K562 (cell line): ENCODE measurements around the gene MAS1L. TPM values are rescaled to one million over a fixed set of nuclear protein-coding genes. Genes with fewer than 3 reads are reported as not detected.

ENCODE experiments used
- ATAC-seq: fragments of 200-7000 bp; cut with Tn5 transposase; 3 replicates; pipeline ENCODE4 v1.9.1; 2020; ENCODE audit warnings: moderate library complexity
- BruUV-seq: library from RNA; stranded (reverse); fragments of 400-500 nt; replicated peaks from 2 replicates; lab custom pipeline; 2021; lab: Mats Ljungman, UMichigan
- CTCF ChIA-PET: fragments of 300-600 bp; formaldehyde crosslinking; extraction: SDS; loops from one replicate; lab custom pipeline; 2021; ENCODE audit warnings: low intra/inter-chr PET ratio; lab: Yijun Ruan, JAX
- POLR2A ChIA-PET: fragments of 300-600, 350-650 bp; sonication (Branson Sonifier 250); formaldehyde crosslinking; extraction: SDS; loops from one replicate; lab custom pipeline; 2021; ENCODE audit warnings: antibody characterized with exemption, inconsistent platforms; lab: Yijun Ruan, JAX
- DNase-seq, 4 experiments: peaks; one replicate each; pipeline versions ENCODE4 v3.0.0 to v3.0.0-alpha.2; 2011 to 2018; ENCODE audit warnings: low spot score in 3 of 4, mixed read lengths in 3 of 4; ENCODE audit errors: extremely low read depth in 1 of 4
- FAIRE-seq: peaks from 2 replicates; lab custom pipeline; 2011; peaks lifted over from hg19 to GRCh38; lab: Jason Lieb, UNC
- H2AFZ ChIP-seq: 2 replicates; pipeline ENCODE4 v1.6.0; 2011; ENCODE audit warnings: low read depth, low read length, control low read depth, inconsistent platforms
- H3K27ac ChIP-seq: fragments of 200-600 bp; 3 replicates; pipeline ENCODE4 v1.8.0; 2011; ENCODE audit warnings: low read depth, mild to moderate bottlenecking, control low read depth, inconsistent platforms, low read length, moderate library complexity, mixed read lengths; ENCODE audit errors: extremely low read depth
- H3K27me3 ChIP-seq, 2 experiments: fragments of 300-600 bp in 1 of 2; 2 replicates in 1 of 2; 3 replicates in 1 of 2; pipeline versions ENCODE4 v1.6.0 to v1.8.0; 2011; ENCODE audit warnings: inconsistent platforms in 2 of 2, low read length in 2 of 2, mild to moderate bottlenecking in 1 of 2, mixed read lengths in 1 of 2, moderate library complexity in 1 of 2; ENCODE audit not compliant: control insufficient read depth in 2 of 2, insufficient read depth in 2 of 2
- H3K36me3 ChIP-seq: fragments of 300-600 bp; 3 replicates; pipeline ENCODE4 v1.8.0; 2011; ENCODE audit warnings: mild to moderate bottlenecking, low read length, inconsistent platforms; ENCODE audit not compliant: control insufficient read depth, insufficient read depth
- H3K4me1 ChIP-seq, 2 experiments: fragments of 200-600 bp in 1 of 2; replicated peaks in 1 of 2; 2 replicates in 1 of 2; 3 replicates in 1 of 2; pipeline versions ENCODE4 v1.5.1 to v1.8.0; 2011; ENCODE audit warnings: inconsistent platforms in 2 of 2, low read length in 2 of 2, mild to moderate bottlenecking in 1 of 2, mixed read lengths in 1 of 2, moderate library complexity in 1 of 2; ENCODE audit not compliant: control insufficient read depth in 2 of 2, insufficient read depth in 2 of 2
- H3K4me2 ChIP-seq: 2 replicates; pipeline ENCODE4 v1.6.1; 2011; ENCODE audit warnings: low read length, control low read depth, inconsistent platforms, mixed read lengths; ENCODE audit not compliant: insufficient read depth
- H3K4me3 ChIP-seq: fragments of 200-600 bp; sonication (generic), shearing (Covaris generic); 2 replicates; pipeline ENCODE4 v1.5.1; 2016; ENCODE audit warnings: control low read depth, inconsistent platforms
- H3K79me2 ChIP-seq: fragments of 200-600 bp; 3 replicates; pipeline ENCODE4 v1.8.0; 2011; ENCODE audit warnings: low read length, inconsistent platforms; ENCODE audit not compliant: control insufficient read depth, insufficient read depth
- H3K9ac ChIP-seq, 2 experiments: 2 replicates each; pipeline versions ENCODE4 v1.6.0 to v1.6.1; 2011; ENCODE audit warnings: low read depth in 2 of 2, low read length in 2 of 2, control low read depth in 1 of 2, inconsistent platforms in 1 of 2, mild to moderate bottlenecking in 1 of 2, mixed read lengths in 1 of 2; ENCODE audit not compliant: insufficient read depth in 1 of 2
- H3K9me1 ChIP-seq: one replicate; pipeline ENCODE4 v1.6.0; 2011; ENCODE audit warnings: inconsistent platforms, mild to moderate bottlenecking, low read length, moderate library complexity; ENCODE audit not compliant: control insufficient read depth, insufficient read depth
- H3K9me3 ChIP-seq: replicated peaks from 2 replicates; pipeline ENCODE4 v1.5.1; 2011; ENCODE audit warnings: low read depth, low read length, inconsistent platforms; ENCODE audit not compliant: control insufficient read depth, insufficient read depth
- H4K20me1 ChIP-seq: replicated peaks from 2 replicates; pipeline ENCODE4 v1.6.1; 2011; ENCODE audit warnings: low read length, inconsistent platforms, mixed read lengths; ENCODE audit not compliant: control insufficient read depth, insufficient read depth
- FIP1L1 ChIP-seq: fragments of 200-400 bp; formaldehyde crosslinking; IDR thresholded peaks from 2 replicates; pipeline ENCODE4 v1.6.1; 2018; ENCODE audit warnings: mild to moderate bottlenecking, low read depth, low read length; ENCODE audit not compliant: poor library complexity, severe bottlenecking
- HIVEP1 ChIP-seq: fragments of 250-450 bp; sonication (Bioruptor Pico); IDR thresholded peaks from 2 replicates; pipeline ENCODE4 v1.4.0; 2020; ENCODE audit warnings: mild to moderate bottlenecking
- LCOR ChIP-seq: sonication (generic); formaldehyde crosslinking; IDR thresholded peaks from 2 replicates; pipeline ENCODE4 v1.8.0; 2022; ENCODE audit warnings: mild to moderate bottlenecking, missing genetic modification reagents
- MTA1 ChIP-seq: fragments of 450-650 bp; IDR thresholded peaks from 2 replicates; pipeline ENCODE4 v1.6.1; 2017; ENCODE audit warnings: borderline replicate concordance
- MYBL2 ChIP-seq, 2 experiments: fragments of 450-650 bp in 1 of 2; sonication (generic) in 1 of 2; formaldehyde crosslinking in 1 of 2; IDR thresholded peaks; 2 replicates each; pipeline versions ENCODE4 v1.6.1 to v1.8.1; 2017 to 2022; ENCODE audit warnings: borderline replicate concordance in 1 of 2, inconsistent platforms in 1 of 2, low read depth in 1 of 2, mild to moderate bottlenecking in 1 of 2, missing genetic modification reagents in 1 of 2, moderate library complexity in 1 of 2
- NFIX ChIP-seq: fragments of 250-450 bp; sonication (Bioruptor Pico); IDR thresholded peaks from 2 replicates; pipeline ENCODE4 v1.4.0; 2020; ENCODE audit warnings: low read depth, mild to moderate bottlenecking, moderate library complexity
- POLR2B ChIP-seq: fragments of 450-650 bp; IDR thresholded peaks from 2 replicates; pipeline ENCODE4 v1.6.1; 2018; ENCODE audit warnings: low read depth; ENCODE audit not compliant: partially characterized antibody
- RBBP5 ChIP-seq: fragments of 200-600 bp; sonication (generic); IDR thresholded peaks from 2 replicates; pipeline ENCODE4 v1.6.1; 2012; ENCODE audit warnings: borderline replicate concordance, mild to moderate bottlenecking, low read length, control low read depth, inconsistent platforms; ENCODE audit not compliant: insufficient read depth, poor library complexity, severe bottlenecking
- SP1 ChIP-seq: sonication (generic); formaldehyde crosslinking; IDR thresholded peaks from 2 replicates; pipeline ENCODE4 v1.8.1; 2022; ENCODE audit warnings: mild to moderate bottlenecking, missing genetic modification reagents
- STAT5A ChIP-seq: IDR thresholded peaks from 2 replicates; pipeline ENCODE4 v1.6.1; 2012; ENCODE audit warnings: low read length, inconsistent platforms, borderline replicate concordance
- ZC3H11A ChIP-seq: IDR thresholded peaks from 2 replicates; pipeline ENCODE4 v1.6.1; 2012; ENCODE audit warnings: low read depth, low read length, improper control_type of control experiment
- ZNF316 ChIP-seq: fragments of 450-650 bp; IDR thresholded peaks from 2 replicates; pipeline ENCODE4 v1.6.1; 2016
- ZSCAN29 ChIP-seq: fragments of 450-650 bp; IDR thresholded peaks from 2 replicates; pipeline ENCODE4 v1.6.1; 2017
- WGBS: fragments of 100-300 bp; shearing (Covaris generic); methylation state at CpG from one replicate; pipeline ENCODE4 v1.1.6; 2016; ENCODE audit warnings: low coverage, mixed read lengths; ENCODE audit not compliant: insufficient coverage; ENCODE audit errors: missing lambda C conversion rate; 5-methylcytosine and 5-hydroxymethylcytosine counted together
- in situ Hi-C: fragments of 300-500 bp; cut with MboI; formaldehyde crosslinking; loops from 4 replicates; pipeline ENCODE4 v1.15.0; 2018; ENCODE audit warnings: inconsistent platforms, mixed read lengths
- intact Hi-C: fragments of 100-400 bp; cut with micrococcal nuclease; formaldehyde crosslinking; loops from 2 replicates; pipeline ENCODE4 v1.14.2; 2022
- polyA plus RNA-seq, 8 experiments: library from polyadenylated mRNA; depleted of rRNA in 4 of 8; stranded (reverse) in 5 of 8; unstranded in 3 of 8; fragments of >200 nt; fragmentation: Nextera tagmentation in 2 of 8; fragmentation: Illumina TruSeq in 1 of 8; extraction: Ambion mirVana in 2 of 8; extraction: Trizol in 1 of 8; gene quantifications; 2 replicates each; pipeline versions ENCODE4 v1.2.1 to v1.2.3, GENCODE V29; 2011 to 2014; ENCODE audit warnings: inconsistent platforms in 1 of 8, missing spikeins in 1 of 8
- total RNA-seq, 7 experiments: library from RNA; depleted of rRNA in 6 of 7; stranded (reverse); fragments of >200 nt in 6 of 7; fragmentation: Illumina TruSeq in 2 of 7; extraction: Trizol in 2 of 7; gene quantifications; 2 replicates each; pipeline versions ENCODE4 v1.2.1 to v1.2.3, GENCODE V29; 2011 to 2021; ENCODE audit warnings: low replicate concordance in 1 of 7
- TF ChIP-seq, protein P1 (sequence below): fragments of 450-650 bp; conservative IDR thresholded peaks from 2 replicates; pipeline ENCODE4 v1.6.1; 2016; ENCODE audit warnings: missing genetic modification characterization, low read depth, mild to moderate bottlenecking, control low read depth, missing compliant biosample characterization

The MAS1L gene
- total and polyA plus RNA-seq, 9 of the 15 experiments (the other 6 are each of a cell fraction or from before 2014, with no cell fraction given), result not detected

DNA sequence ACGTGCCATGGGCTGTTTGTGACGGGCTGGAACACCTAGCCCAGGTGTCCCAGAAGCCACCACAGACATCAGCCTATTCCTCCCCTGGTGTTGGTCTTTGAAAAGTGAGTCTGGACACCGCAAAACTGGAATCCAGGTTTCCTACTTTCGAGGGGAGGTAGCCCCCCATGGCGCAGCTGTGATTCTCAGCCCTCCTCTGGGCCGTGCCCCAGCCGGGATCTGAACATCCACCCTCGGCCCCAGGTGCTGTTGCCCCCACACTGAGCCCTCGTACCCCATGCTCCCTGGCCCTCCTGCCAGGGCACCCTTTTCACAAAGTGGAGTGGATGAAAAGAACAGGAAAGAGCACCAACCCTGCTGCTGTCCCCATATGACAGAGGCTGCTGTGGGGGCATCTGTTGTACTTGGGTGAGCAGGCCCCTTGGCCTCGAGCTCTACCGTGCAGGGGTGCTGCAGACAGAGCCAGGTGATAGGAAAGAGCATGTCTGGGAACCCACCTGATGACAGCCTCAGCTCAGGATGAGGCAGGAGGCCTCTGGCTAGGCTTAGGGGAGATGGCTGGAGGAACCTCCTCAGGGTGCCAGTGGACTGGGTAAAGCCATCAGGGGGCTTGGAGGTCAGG, 18.8 kb upstream of the MAS1L start (continued):
- TF ChIP-seq FIP1L1 (no peak), LCOR (CRISPR knock-in tag) (no peak), SP1 (CRISPR knock-in tag) (no peak), HIVEP1 (no peak), ZSCAN29 (no peak)
- TF ChIP-seq, protein P1, sequence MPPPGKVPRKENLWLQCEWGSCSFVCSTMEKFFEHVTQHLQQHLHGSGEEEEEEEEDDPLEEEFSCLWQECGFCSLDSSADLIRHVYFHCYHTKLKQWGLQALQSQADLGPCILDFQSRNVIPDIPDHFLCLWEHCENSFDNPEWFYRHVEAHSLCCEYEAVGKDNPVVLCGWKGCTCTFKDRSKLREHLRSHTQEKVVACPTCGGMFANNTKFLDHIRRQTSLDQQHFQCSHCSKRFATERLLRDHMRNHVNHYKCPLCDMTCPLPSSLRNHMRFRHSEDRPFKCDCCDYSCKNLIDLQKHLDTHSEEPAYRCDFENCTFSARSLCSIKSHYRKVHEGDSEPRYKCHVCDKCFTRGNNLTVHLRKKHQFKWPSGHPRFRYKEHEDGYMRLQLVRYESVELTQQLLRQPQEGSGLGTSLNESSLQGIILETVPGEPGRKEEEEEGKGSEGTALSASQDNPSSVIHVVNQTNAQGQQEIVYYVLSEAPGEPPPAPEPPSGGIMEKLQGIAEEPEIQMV (tag), result no peak
- TF ChIP-seq, all 486 proteins: peak for 0

DNA sequence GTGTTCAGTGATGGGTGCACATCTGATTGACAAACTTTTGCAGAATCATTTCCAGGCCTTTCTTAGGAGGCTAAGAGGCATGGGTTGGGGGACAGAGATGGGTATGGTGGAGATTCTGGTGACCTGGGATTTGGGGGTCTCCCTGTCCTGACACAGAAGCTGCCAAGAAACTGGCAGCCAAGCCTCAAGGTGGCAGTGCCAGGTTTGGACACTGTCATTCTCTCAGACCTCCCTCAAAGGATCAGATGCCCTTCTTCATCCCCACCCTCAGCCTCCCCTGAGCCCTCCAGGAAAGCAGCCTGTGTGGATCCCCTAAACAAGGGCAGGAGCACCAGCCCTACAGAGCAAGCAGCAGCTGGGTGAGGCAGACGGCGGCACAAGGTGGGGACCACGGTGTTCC, 18.1 kb upstream of the MAS1L start:
- Histone ChIP-seq H3K9ac (no peak overlapping the region), H3K4me1 (no peaks in the 10 kb centered on the region), H2AFZ (no peak overlapping the region), H3K9me3 (no peaks in the 10 kb centered on the region), H3K9me1 (no peaks in the 10 kb centered on the region), H3K27ac (no peak overlapping the region), H3K79me2 (no peaks in the 10 kb centered on the region), H3K4me3 (no peak overlapping the region), H3K36me3 (no peaks in the 10 kb centered on the region)
- DNase-seq, result no peak
- WGBS, result 0% methylated on average over 3 of the region's 3 CpGs
- BruUV-seq, result no TSS peak
- TF ChIP-seq ZC3H11A (no peak), STAT5A (no peak), MYBL2 (IDR thresholded peaks at IDR 0.05; ENCODE audit: low read depth) (no peak), MYBL2 (CRISPR knock-in tag; IDR thresholded peaks at IDR 0.05; ENCODE audit: borderline replicate concordance) (no peak), ZNF316 (no peak), NFIX (no peak), POLR2B (no peak), MTA1 (no peak), RBBP5 (no peak)
- TF ChIP-seq, all 486 proteins: peak for 0
- ATAC-seq, result no peak
- no peak overlapping the region for H3K4me2 ChIP-seq
- H3K27me3 ChIP-seq, result peaks cover 12 to 67% of the 10 kb centered on the region in 2 experiments
- H4K20me1 ChIP-seq, result 0 out of 2 replicates have a peak, but pooled peaks cover 2% of the 10 kb centered on the region
- no peak for FAIRE-seq
- CTCF ChIA-PET, result no interaction called here
- in situ Hi-C loops, result no loop called here
- intact Hi-C loops, result no loop called here
- POLR2A ChIA-PET, result interaction anchor here (0.6 kb wide), 1 partner anchor 101 kb away, joined by 3 read pairs; no protein-coding TSS in a partner anchor
